Measurements from ENCODE around the gene MYO5C.
"Not testable (repeated sequence)": the region's sequence is repeated elsewhere in the genome, so short reads cannot be mapped to it uniquely, and the experiment has no call there.

The MYO5C gene

GRCh38 chr15:52241489-52241888 is 54.1 kb downstream of the MYO5C start:
- no peak for TF ChIP-seq CTCF (IDR thresholded peaks at IDR 0.05; ENCODE audit: extremely low read depth, missing control alignments)
- no peak for DNase-seq (ENCODE audit: low spot score)

- no peak for TF ChIP-seq CTCF (IDR thresholded peaks at IDR 0.05; ENCODE audit: extremely low read depth, missing control alignments)
- no peak for DNase-seq (ENCODE audit: low spot score)
Observed at GRCh38 chr15:52240166-52240565, 55.4 kb downstream of the MYO5C start.

GRCh38 chr15:52238989-52239525 is 56.5 kb downstream of the MYO5C start:
- DNase-seq (ENCODE audit: low spot score) = not testable (repeated sequence)

GRCh38 chr15:52238149-52238548 is 57.5 kb downstream of the MYO5C start:
- no peak for TF ChIP-seq CTCF (IDR thresholded peaks at IDR 0.05; ENCODE audit: extremely low read depth, missing control alignments)
- DNase-seq (ENCODE audit: low spot score) = no peak

GRCh38 chr15:52236013-52236412 is 59.6 kb downstream of the MYO5C start:
- TF ChIP-seq CTCF (IDR thresholded peaks at IDR 0.05; ENCODE audit: extremely low read depth, missing control alignments) = no peak
- no peak for DNase-seq (ENCODE audit: low spot score)

GRCh38 chr15:52234596-52235541 is 60.7 kb downstream of the MYO5C start:
- peak; percentile 35 for DNase-seq (ENCODE audit: low spot score)
- TF ChIP-seq CTCF (IDR thresholded peaks at IDR 0.05; ENCODE audit: extremely low read depth, missing control alignments) = no peak

- TF ChIP-seq CTCF (IDR thresholded peaks at IDR 0.05; ENCODE audit: extremely low read depth, missing control alignments) = no peak
- DNase-seq (ENCODE audit: low spot score) = peak; percentile 39
Observed at GRCh38 chr15:52233405-52233804, 62.2 kb downstream of the MYO5C start.
